Measurements from ENCODE around the gene TM4SF20. TPM values are rescaled to one million over a fixed set of nuclear protein-coding genes. Genes with fewer than 3 reads are reported as not detected.

The TM4SF20 gene
- polyA plus RNA-seq, 1 donor (not counting 4 experiments of a cell fraction or from before 2014, with no cell fraction given) = not detected

- dilution Hi-C loops (cut with MboI; ENCODE audit: extremely low pct_ligation_motif_present, low sequenced_read_pairs) = no loop called here
- H3K4me1 ChIP-seq (ENCODE audit: control insufficient read depth, extremely low read depth, insufficient read depth, low read length) = no peaks in the 10 kb centered on the region
- no peak for DNase-seq (ENCODE audit: low read depth, low spot score)
- no peak for TF ChIP-seq EZH2 (IDR thresholded peaks at IDR 0.05; ENCODE audit: low read length)
- TF ChIP-seq CTCF (optimal IDR thresholded peaks at IDR 0.05 in 1 of 3, IDR thresholded peaks at IDR 0.05 in 1 of 3, conservative IDR thresholded peaks at IDR 0.05 in 1 of 3; ENCODE audit: extremely low read depth in 1 of 3, insufficient read depth in 2 of 3, low read length in 3 of 3) = no peak
- no peak overlapping the region for H3K9ac ChIP-seq (ENCODE audit: control insufficient read depth, extremely low read depth, insufficient read depth, low read length)
- no peaks in the 10 kb centered on the region for H3K9me3 ChIP-seq (ENCODE audit: control insufficient read depth, low read depth, low read length)
- no peak overlapping the region for H2AFZ ChIP-seq (ENCODE audit: control insufficient read depth, low read length)
- no peaks in the 10 kb centered on the region for H4K20me1 ChIP-seq (ENCODE audit: control insufficient read depth, extremely low read depth, insufficient read depth, low read length)
- no peak overlapping the region for H3K4me2 ChIP-seq (ENCODE audit: control insufficient read depth, extremely low read depth, insufficient read depth, low read depth, low read length)
- H3K4me3 ChIP-seq (ENCODE audit: control insufficient read depth in 2 of 3, extremely low read depth in 1 of 3, insufficient read depth in 2 of 3, low read depth in 1 of 3, low read length in 3 of 3) = no peak overlapping the region
- no peaks in the 10 kb centered on the region for H3K9me1 ChIP-seq (ENCODE audit: control insufficient read depth, extremely low read depth, insufficient read depth, low read length)
- no peak overlapping the region for H3K27ac ChIP-seq (ENCODE audit: control insufficient read depth, insufficient read depth, low read length)
- H3K79me2 ChIP-seq (ENCODE audit: control insufficient read depth, insufficient read depth, low read length) = no peaks in the 10 kb centered on the region
- H3K27me3 ChIP-seq (ENCODE audit: control insufficient read depth, extremely low read depth, insufficient read depth, low read length) = no peaks in the 10 kb centered on the region
- peaks cover 4 to 7% of the 10 kb centered on the region in 2 experiments for H3K36me3 ChIP-seq (ENCODE audit: control insufficient read depth in 2 of 2, extremely low read depth in 1 of 2, insufficient read depth in 2 of 2, low read length in 2 of 2)
- FAIRE-seq = no peak
Measured at GRCh38 chr2:227340106-227340505, 39.0 kb downstream of the TM4SF20 start.

- peaks cover 6 to 7% of the 10 kb centered on the region in 2 experiments for H3K36me3 ChIP-seq (ENCODE audit: control insufficient read depth in 2 of 2, extremely low read depth in 1 of 2, insufficient read depth in 2 of 2, low read length in 2 of 2)
- H3K27ac ChIP-seq (ENCODE audit: control insufficient read depth, insufficient read depth, low read length) = no peak overlapping the region
Measured at GRCh38 chr2:227339098-227339599, 40.0 kb downstream of the TM4SF20 start.

More at GRCh38 chr2:227339098-227339599, 40.0 kb downstream of the TM4SF20 start:
- no peaks in the 10 kb centered on the region for H3K79me2 ChIP-seq (ENCODE audit: control insufficient read depth, insufficient read depth, low read length)
- FAIRE-seq (peak; percentile 13), DNase-seq (ENCODE audit: low read depth, low spot score) (no peak)
- H4K20me1 ChIP-seq (ENCODE audit: control insufficient read depth, extremely low read depth, insufficient read depth, low read length) = no peaks in the 10 kb centered on the region
- TF ChIP-seq CTCF (optimal IDR thresholded peaks at IDR 0.05 in 1 of 3, IDR thresholded peaks at IDR 0.05 in 1 of 3, conservative IDR thresholded peaks at IDR 0.05 in 1 of 3; ENCODE audit: extremely low read depth in 1 of 3, insufficient read depth in 2 of 3, low read length in 3 of 3) = no peak
- no peak for TF ChIP-seq EZH2 (IDR thresholded peaks at IDR 0.05; ENCODE audit: low read length)
- no peak overlapping the region for H3K9ac ChIP-seq (ENCODE audit: control insufficient read depth, extremely low read depth, insufficient read depth, low read length)
- no peaks in the 10 kb centered on the region for H3K9me1 ChIP-seq (ENCODE audit: control insufficient read depth, extremely low read depth, insufficient read depth, low read length)
- dilution Hi-C loops (cut with MboI; ENCODE audit: extremely low pct_ligation_motif_present, low sequenced_read_pairs) = no loop called here
- H3K27me3 ChIP-seq (ENCODE audit: control insufficient read depth, extremely low read depth, insufficient read depth, low read length) = no peaks in the 10 kb centered on the region
- no peak overlapping the region for H2AFZ ChIP-seq (ENCODE audit: control insufficient read depth, low read length)
- no peaks in the 10 kb centered on the region for H3K4me1 ChIP-seq (ENCODE audit: control insufficient read depth, extremely low read depth, insufficient read depth, low read length)
- H3K9me3 ChIP-seq (ENCODE audit: control insufficient read depth, low read depth, low read length) = no peaks in the 10 kb centered on the region
- no peak overlapping the region for H3K4me2 ChIP-seq (ENCODE audit: control insufficient read depth, extremely low read depth, insufficient read depth, low read depth, low read length)
- H3K4me3 ChIP-seq (ENCODE audit: control insufficient read depth in 2 of 3, extremely low read depth in 1 of 3, insufficient read depth in 2 of 3, low read depth in 1 of 3, low read length in 3 of 3) = no peak overlapping the region

All from keratinocyte (primary cell).